Measurements from ENCODE around the gene ZBTB7A. TPM values are rescaled to one million over a fixed set of nuclear protein-coding genes. Genes with fewer than 3 reads are reported as not detected.

ZBTB7A gene
- 39.9 and 41.2 TPM in 2 replicates for total RNA-seq

DNA sequence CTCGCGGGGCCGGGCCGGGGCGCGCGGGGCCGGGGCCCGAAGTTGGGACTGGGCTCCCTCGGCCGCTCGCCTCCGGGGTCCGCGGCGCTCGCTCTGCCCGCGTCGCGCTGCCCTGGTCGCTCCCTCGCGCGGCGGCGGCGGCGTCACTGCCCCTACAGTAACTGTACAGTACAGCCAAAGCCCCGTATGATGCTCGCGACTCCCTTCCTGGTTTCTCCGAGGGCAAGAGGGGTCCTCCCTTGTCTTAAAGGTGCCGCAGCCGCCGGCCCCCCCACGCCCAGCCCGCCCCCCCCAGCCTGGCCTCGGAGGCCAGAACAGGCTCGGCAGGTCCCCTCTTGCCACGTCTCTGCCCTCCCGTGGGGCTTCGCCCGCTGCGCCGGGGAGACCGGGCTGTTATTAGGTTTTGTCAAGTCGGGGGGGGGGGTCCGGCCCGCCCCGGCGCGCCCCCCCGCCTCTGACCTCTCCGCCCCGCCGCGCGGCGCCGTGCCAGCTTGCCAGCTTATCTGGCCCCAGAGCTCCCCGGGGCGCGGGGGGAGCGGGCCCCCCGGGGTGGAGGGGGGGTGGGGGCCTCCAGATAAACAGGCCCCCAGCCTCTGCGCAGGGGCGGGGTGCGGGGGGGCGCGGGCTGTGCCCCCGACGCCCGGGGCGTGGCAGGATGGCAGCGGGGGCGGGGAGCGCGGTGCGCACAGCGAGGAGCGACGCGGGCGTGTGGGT lies at the start of gene ZBTB7A:
Gene ZBTB7A, minus strand, starts transcription at position 218 of the 714 bp plus-strand sequence. CDS start 11,667 bp downstream, outside the sequence.
- H3K9me3 Mint-ChIP-seq, result no peaks in the 10 kb centered on the region
- no peaks in the 10 kb centered on the region for H3K27me3 Mint-ChIP-seq (ENCODE audit: low read depth)
- H3K36me3 Mint-ChIP-seq (ENCODE audit: low read depth), result peaks cover 12% of the 10 kb centered on the region
- intact Hi-C loops (cut with micrococcal nuclease), result loop anchor here (1.0 to 5.0 kb wide), 6 partner anchors 8 to 180 kb away; partner anchors contain the start of genes MAP2K2, PIAS4 and YJU2
- H3K27ac Mint-ChIP-seq, result peak within 1 kb of the TSS; percentile 81
- DNase-seq (ENCODE audit: low spot score), result peak; percentile 72
- H3K4me3 Mint-ChIP-seq (ENCODE audit: low read depth), result peak within 1 kb of the TSS; percentile 80
- H3K4me1 Mint-ChIP-seq (ENCODE audit: low read depth), result peaks cover 19% of the 10 kb centered on the region

DNA sequence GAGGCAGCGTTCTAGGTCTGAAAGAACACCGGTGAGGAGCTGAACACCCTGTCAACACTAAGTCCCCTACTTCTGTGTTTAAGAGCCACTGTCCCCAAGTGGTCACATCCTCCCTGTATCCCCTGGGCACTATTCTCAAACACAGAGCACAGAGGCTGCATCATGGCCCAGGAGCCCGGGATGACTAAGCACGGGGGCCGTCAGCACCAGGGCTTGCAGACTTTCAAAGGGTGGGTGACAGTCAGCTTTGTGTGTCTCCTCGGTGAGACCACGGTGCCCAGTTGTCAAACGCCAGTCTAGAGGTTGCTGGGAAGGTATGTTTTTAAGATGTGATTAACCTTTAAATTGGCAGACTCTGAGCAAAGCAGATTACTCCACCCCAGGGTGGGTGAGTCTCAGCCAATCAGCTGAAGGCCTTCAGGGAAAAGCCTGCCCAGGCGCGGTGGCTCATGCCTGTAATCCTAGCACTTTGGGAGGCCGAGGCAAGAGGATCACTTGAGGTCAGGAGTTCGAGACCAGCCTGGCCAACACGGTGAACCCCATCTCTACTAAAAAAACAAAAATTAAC lies 49.2 kb upstream of the ZBTB7A start:
- DNase-seq (ENCODE audit: low spot score), result no peak
- no peak overlapping the region for H3K4me3 Mint-ChIP-seq (ENCODE audit: low read depth)
- H3K27ac Mint-ChIP-seq, result no peak overlapping the region
- H3K36me3 Mint-ChIP-seq (ENCODE audit: low read depth), result peaks cover 62% of the 10 kb centered on the region
- intact Hi-C loops (cut with micrococcal nuclease), result no loop called here
- peaks cover 15% of the 10 kb centered on the region for H3K4me1 Mint-ChIP-seq (ENCODE audit: low read depth)
- no peaks in the 10 kb centered on the region for H3K9me3 Mint-ChIP-seq
- H3K27me3 Mint-ChIP-seq (ENCODE audit: low read depth), result no peaks in the 10 kb centered on the region

DNA sequence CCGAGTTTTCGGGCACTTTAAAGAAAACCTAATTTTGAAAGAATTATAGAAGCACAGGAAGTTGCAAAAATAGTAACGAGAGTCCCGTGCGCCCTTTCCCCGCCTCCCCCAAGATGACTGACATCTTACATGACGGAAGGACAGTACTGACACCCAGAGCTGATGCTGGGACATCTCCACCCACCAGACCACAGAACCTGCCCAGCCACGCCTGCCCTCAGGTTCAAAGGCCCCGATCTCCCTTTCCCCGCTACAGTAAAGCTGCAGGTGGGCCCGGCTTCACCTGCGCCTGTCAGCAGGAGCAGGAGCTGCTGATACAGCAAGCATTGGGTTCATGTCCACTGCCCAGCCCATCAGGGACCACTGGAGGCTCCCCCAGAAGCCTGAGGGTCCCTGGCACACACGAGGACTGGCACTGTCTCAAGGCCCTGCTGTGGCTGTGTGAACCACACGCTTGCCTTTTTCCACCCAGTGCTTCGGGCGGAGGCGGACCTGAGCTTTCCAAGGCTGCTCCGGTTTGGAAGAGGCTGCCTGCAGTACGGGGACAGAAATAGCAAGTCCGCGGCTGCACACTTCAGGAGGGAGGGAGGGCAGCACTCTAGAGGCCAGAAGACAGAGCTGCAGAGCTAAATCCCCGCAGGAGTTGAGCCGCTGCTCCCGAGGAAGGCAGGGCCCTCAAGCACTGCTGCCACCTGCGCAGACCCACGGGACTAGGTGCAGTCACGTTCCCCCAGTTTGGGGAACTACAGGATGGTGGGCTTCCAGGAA lies 48.5 kb upstream of the ZBTB7A start:
- Mint-ChIP-seq H3K27me3 (ENCODE audit: low read depth) (no peaks in the 10 kb centered on the region), H3K9me3 (no peaks in the 10 kb centered on the region), H3K36me3 (ENCODE audit: low read depth) (peaks cover 69% of the 10 kb centered on the region), H3K4me1 (ENCODE audit: low read depth) (peaks cover 17% of the 10 kb centered on the region), H3K4me3 (ENCODE audit: low read depth) (peak overlapping the region; percentile 49), H3K27ac (peak overlapping the region; percentile 62)
- DNase-seq (ENCODE audit: low spot score), result peak; percentile 68
- intact Hi-C loops (cut with micrococcal nuclease), result no loop called here

DNA sequence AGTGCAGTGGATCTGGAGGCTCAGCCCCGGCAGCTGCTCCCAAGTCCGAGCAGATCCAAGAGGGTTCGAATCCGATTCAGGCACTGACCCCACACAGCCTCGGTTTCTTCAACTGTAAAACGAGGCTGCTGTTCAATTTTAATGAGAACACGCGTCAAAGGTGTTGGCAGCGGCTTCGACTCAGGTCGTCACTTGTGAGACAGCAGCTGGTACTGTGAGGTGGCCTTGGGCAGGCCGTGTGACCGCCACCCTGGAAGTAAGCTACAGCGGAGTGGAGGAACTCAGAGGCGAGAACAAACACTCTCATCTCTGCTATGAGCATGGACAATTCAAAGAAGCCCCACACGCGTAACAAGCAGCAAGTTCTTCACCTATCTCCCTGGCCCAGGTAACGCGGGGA lies 47.5 kb upstream of the ZBTB7A start:
- no peak overlapping the region for H3K4me3 Mint-ChIP-seq (ENCODE audit: low read depth)
- H3K27ac Mint-ChIP-seq, result no peak overlapping the region
- DNase-seq (ENCODE audit: low spot score), result no peak
- H3K9me3 Mint-ChIP-seq, result no peaks in the 10 kb centered on the region
- peaks cover 76% of the 10 kb centered on the region for H3K36me3 Mint-ChIP-seq (ENCODE audit: low read depth)
- intact Hi-C loops (cut with micrococcal nuclease), result no loop called here
- peaks cover 22% of the 10 kb centered on the region for H3K4me1 Mint-ChIP-seq (ENCODE audit: low read depth)
- H3K27me3 Mint-ChIP-seq (ENCODE audit: low read depth), result no peaks in the 10 kb centered on the region

DNA sequence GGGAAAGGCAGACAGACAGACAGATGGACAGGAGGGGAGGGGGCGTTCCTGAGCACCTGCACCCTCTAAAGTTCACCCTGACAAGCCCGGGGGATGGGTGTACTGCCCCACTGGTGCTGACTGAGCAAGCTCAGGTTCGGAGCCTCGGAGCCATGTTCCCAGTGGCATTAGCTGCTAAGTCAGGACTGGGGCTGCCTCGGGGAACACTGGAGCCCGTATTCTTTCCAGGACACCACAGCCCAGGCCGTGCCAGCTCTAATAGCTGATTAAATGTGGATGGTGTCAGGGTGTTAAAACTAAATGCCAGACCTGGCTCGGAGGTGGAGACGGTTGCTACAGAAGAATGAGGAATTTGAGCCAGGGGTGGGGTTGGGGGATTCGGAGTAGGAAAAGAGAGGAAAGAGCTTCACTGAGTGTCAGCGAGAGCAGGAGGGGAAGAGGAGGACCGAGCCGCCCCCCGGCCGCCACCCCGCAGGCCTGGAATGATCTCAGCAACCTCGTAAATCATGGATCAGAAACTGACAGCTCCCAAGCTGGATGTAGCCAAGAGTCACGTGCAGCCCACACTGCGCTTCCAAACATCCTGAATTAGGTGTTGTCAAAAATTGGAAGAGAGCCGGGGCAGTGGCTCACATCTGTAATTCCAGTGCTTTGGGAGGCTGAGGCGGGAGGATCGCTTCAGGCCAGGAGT lies 46.8 kb upstream of the ZBTB7A start:
- Mint-ChIP-seq H3K9me3 (no peaks in the 10 kb centered on the region), H3K4me3 (ENCODE audit: low read depth) (no peak overlapping the region)
- intact Hi-C loops (cut with micrococcal nuclease), result no loop called here

DNA sequence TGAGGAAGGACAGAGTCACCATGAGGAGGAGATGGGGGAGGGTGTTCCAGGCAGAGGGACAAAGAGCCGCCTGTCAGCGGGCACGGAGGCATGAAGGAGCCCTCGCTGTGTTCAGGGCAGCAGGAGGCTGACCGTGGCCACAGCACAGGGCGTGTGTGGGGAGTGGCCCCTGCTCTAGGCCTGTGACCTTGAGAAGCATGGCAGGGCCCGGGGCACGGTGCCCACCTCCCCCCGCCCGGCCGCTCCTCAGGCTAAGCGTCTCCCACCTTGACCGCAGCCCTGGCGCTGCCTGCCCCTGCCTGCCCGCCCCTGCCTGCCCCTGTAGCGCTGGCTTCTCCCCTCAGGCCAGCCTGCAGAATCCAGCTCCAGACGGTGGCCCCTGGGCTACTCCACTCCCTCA lies 45.7 kb upstream of the ZBTB7A start:
- Mint-ChIP-seq H3K4me3 (ENCODE audit: low read depth) (no peak overlapping the region), H3K27me3 (ENCODE audit: low read depth) (no peaks in the 10 kb centered on the region), H3K36me3 (ENCODE audit: low read depth) (peaks cover 82% of the 10 kb centered on the region), H3K27ac (no peak overlapping the region), H3K4me1 (ENCODE audit: low read depth) (peaks cover 29% of the 10 kb centered on the region), H3K9me3 (no peaks in the 10 kb centered on the region)
- no peak for DNase-seq (ENCODE audit: low spot score)
- intact Hi-C loops (cut with micrococcal nuclease), result no loop called here

More for the DNA sequence above, 46.8 kb upstream of the ZBTB7A start:
- Mint-ChIP-seq H3K4me1 (ENCODE audit: low read depth) (peaks cover 28% of the 10 kb centered on the region), H3K27me3 (ENCODE audit: low read depth) (no peaks in the 10 kb centered on the region), H3K27ac (peak overlapping the region; percentile 38), H3K36me3 (ENCODE audit: low read depth) (peaks cover 81% of the 10 kb centered on the region)
- no peak for DNase-seq (ENCODE audit: low spot score)

DNA sequence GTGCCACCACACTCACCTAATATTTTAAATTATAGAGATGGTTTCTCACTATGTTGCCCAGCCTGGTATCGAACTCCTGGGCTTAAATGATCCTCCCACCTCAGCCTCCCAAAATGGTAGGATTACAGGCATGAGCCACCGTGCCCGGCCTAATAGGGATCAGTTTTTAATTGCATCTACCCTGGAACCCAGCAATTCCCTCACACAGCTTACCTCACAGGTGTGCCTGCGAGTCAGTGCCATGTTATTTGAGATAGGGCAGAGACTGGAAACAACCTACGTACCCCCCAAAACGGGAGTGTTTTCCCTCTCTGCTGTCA lies 42.9 kb upstream of the ZBTB7A start:
- intact Hi-C loops (cut with micrococcal nuclease), result no loop called here
- Mint-ChIP-seq H3K27me3 (ENCODE audit: low read depth) (no peaks in the 10 kb centered on the region), H3K9me3 (no peaks in the 10 kb centered on the region), H3K36me3 (ENCODE audit: low read depth) (peaks cover 86% of the 10 kb centered on the region), H3K4me3 (ENCODE audit: low read depth) (no peak overlapping the region), H3K4me1 (ENCODE audit: low read depth) (peaks cover 33% of the 10 kb centered on the region), H3K27ac (no peak overlapping the region)
- no peak for DNase-seq (ENCODE audit: low spot score)

DNA sequence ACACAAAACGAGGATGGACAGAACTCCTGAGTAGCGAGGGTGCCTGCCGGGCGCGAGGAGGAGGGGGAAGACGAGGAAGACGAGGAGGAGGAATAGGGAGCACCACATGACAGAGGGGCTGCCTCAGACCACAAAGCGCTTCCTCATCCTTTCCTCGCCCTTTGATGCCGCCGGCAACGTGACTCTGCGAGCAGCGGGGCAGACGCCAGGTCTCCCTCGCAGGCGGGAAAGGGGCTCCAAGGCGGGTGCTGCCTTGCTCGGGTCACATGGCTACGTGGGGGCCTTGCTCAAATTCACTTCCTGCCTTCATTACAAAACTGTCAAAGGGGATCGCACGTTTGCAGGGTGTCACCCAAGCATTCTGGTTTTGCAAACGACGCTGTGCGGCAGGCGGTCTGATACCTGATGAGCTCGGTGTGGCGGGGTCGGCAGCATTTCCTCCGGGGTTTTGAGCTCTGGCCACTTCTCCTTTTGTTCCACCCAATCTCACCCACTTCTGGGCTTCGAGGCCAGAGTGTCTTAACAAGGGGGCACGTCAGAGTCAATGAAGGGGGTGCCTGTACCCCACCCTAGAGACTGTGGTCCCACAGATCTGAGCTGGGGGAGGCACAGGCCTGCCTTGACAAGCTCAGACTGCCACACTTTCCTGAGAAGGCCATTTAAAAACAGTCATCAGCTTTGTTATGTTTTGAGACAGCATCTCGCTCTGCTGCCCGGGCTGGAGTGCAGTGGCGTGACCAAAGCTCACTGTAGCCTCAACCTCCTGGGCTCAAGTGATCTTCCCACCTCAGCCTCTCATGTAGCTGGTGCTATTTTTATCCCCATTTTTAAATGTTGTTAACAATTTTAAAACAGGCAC lies 42.3 kb upstream of the ZBTB7A start:
- no peaks in the 10 kb centered on the region for H3K27me3 Mint-ChIP-seq (ENCODE audit: low read depth)
- peaks cover 37% of the 10 kb centered on the region for H3K4me1 Mint-ChIP-seq (ENCODE audit: low read depth)
- peak overlapping the region; percentile 30 for H3K4me3 Mint-ChIP-seq (ENCODE audit: low read depth)
- intact Hi-C loops (cut with micrococcal nuclease), result no loop called here
- H3K27ac Mint-ChIP-seq, result peak overlapping the region; percentile 77
- DNase-seq (ENCODE audit: low spot score), result peak; percentile 26
- peaks cover 81% of the 10 kb centered on the region for H3K36me3 Mint-ChIP-seq (ENCODE audit: low read depth)
- no peaks in the 10 kb centered on the region for H3K9me3 Mint-ChIP-seq

DNA sequence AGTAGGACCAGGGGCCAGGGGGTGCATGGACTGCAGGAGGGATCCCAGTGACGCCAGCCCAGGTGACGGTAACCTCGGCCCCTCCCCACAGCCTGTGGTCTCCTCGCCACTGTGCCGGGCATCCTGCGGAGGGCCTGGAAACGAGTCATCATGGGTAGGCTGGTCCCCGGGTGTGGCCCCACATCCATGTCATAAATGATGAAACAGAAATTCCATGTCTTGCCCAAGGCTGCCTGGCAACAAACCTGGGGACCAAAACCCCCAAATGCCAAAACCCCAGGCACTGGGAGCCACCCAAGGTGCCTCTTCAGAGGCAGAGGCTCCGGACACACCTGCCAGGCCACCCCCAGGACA lies 36.4 kb upstream of the ZBTB7A start:
- intact Hi-C loops (cut with micrococcal nuclease), result no loop called here

DNA sequence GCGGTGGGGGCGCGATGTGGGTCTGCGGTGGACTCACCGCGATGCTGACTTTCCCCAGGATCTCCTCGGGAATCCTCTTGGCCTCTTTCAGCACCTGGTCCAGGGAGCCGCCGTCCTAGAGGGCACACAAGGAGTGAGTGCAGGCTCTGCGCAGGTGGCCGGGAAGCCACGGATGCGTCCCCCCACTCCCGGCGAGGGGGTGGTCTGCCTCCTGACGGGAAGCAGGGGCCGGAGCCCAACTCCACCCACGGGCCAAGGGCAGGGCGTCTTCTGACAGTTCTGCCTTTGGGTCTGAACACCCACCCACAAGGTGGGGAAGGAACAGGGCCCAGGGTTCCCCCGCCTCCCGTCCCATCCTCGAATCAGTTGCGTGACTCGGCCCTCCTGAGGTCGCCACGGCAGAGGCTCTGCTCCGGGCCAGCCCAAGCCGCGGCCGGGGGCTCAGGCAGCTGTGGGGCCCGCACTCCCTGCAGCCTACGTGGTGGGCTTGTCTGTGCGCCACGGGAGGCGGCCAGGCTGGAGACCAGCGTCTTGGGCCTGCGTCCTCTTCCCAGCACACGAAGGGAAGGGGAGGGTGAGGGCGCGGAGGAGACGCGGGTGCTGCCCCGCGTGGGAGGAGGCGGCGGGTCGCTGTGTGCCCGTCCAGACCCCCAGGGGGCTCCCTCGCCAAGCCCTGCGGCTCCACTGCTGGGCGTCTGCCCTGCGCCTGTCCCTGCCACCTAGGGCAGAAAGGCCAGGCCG lies 35.8 kb upstream of the ZBTB7A start:
- H3K4me3 Mint-ChIP-seq (ENCODE audit: low read depth), result no peak overlapping the region
- H3K9me3 Mint-ChIP-seq, result no peaks in the 10 kb centered on the region
- intact Hi-C loops (cut with micrococcal nuclease), result no loop called here
- peaks cover 21% of the 10 kb centered on the region for H3K4me1 Mint-ChIP-seq (ENCODE audit: low read depth)
- H3K27me3 Mint-ChIP-seq (ENCODE audit: low read depth), result no peaks in the 10 kb centered on the region
- H3K27ac Mint-ChIP-seq, result no peak overlapping the region
- H3K36me3 Mint-ChIP-seq (ENCODE audit: low read depth), result peaks cover 49% of the 10 kb centered on the region
- DNase-seq (ENCODE audit: low spot score), result no peak

More for the DNA sequence above, 36.4 kb upstream of the ZBTB7A start:
- peaks cover 21% of the 10 kb centered on the region for H3K4me1 Mint-ChIP-seq (ENCODE audit: low read depth)
- no peak for DNase-seq (ENCODE audit: low spot score)
- no peaks in the 10 kb centered on the region for H3K9me3 Mint-ChIP-seq
- H3K27me3 Mint-ChIP-seq (ENCODE audit: low read depth), result no peaks in the 10 kb centered on the region
- H3K36me3 Mint-ChIP-seq (ENCODE audit: low read depth), result peaks cover 52% of the 10 kb centered on the region
- no peak overlapping the region for H3K4me3 Mint-ChIP-seq (ENCODE audit: low read depth)
- H3K27ac Mint-ChIP-seq, result no peak overlapping the region

DNA sequence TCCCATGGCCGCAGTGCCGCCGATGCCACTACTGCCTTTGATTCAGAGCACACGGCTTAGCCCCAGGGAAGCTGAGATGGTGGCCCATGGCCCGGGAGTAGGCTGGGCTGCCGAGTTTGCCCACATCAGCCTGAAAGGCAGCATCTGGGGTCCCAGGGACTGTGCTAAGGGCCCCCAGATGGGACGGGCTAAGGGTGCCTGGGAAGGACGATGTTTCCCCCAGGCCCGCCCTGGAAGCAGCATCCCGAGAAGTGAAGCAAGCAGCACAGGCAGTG lies 34.7 kb upstream of the ZBTB7A start:
- no peak for DNase-seq (ENCODE audit: low spot score)
- Mint-ChIP-seq H3K27me3 (ENCODE audit: low read depth) (no peaks in the 10 kb centered on the region), H3K4me1 (ENCODE audit: low read depth) (peaks cover 17% of the 10 kb centered on the region), H3K9me3 (no peaks in the 10 kb centered on the region), H3K36me3 (ENCODE audit: low read depth) (peaks cover 46% of the 10 kb centered on the region), H3K27ac (no peak overlapping the region), H3K4me3 (ENCODE audit: low read depth) (no peak overlapping the region)
- intact Hi-C loops (cut with micrococcal nuclease), result no loop called here
